PC-3 (cell line): ENCODE data around the gene UBL4A.
"Not testable (repeated sequence)": the region's sequence is repeated elsewhere in the genome, so short reads cannot be mapped to it uniquely, and the experiment has no call there.

Experiments
- CTCF ChIP-seq: fragments of 300-600 bp; sonication (generic); conservative IDR thresholded peaks from 2 replicates; pipeline ENCODE4 v1.5.1; 2017; ENCODE audit warnings: antibody characterized with exemption, low read depth, mild to moderate bottlenecking, low read length
- EZH2 ChIP-seq: fragments of 300-600 bp; sonication (generic); IDR thresholded peaks from one replicate; pipeline ENCODE4 v1.6.1; 2017; ENCODE audit warnings: antibody characterized with exemption, mild to moderate bottlenecking, low read length; ENCODE audit not compliant: unreplicated experiment

GRCh38 chrX:154501423-154501822 lies 15.0 kb upstream of the UBL4A start:
- TF ChIP-seq CTCF, EZH2: not testable (repeated sequence)
